Spleen (tissue), 3 donors: ENCODE results near the gene VWF.

Source experiments
- POLR2A ChIP-seq, 3 donors: fragments of 450-650 bp; IDR thresholded peaks; one replicate each; pipeline ENCODE4 v1.5.1; 2017; ENCODE audit warnings: antibody characterized with exemption in 3 of 3, mild to moderate bottlenecking in 1 of 3
- POLR2AphosphoS5 ChIP-seq, 3 donors: sonication (generic); formaldehyde crosslinking; IDR thresholded peaks; one replicate each; pipeline ENCODE4 v1.5.1; 2017; ENCODE audit warnings: antibody characterized with exemption in 3 of 3

DNA sequence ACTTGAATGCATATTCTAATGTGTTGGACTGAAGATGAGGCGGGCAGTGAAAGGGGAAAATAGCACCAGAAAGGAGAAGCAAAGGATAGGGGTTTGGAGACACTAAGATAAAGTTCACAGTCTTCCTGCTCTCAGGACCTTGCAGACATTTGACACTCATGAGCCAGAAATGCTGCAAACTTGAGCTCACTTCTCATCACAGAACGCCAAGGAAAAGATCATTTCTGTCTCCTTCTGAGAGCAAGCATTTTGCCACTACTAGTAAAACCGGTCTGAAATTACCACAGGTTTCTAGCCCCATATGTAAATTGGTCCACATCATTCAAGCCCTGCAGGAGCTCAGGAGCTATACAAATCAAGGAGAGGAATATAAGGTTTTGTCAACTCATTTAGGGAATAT lies 134.8 kb downstream of the VWF start:
- TF ChIP-seq POLR2AphosphoS5 (IDR thresholded peaks at IDR 0.05) (no peak), POLR2A (IDR thresholded peaks at IDR 0.05) (no peak)
